ENCODE data around the gene CLTA. TPM values are rescaled to one million over a fixed set of nuclear protein-coding genes. Genes with fewer than 3 reads are reported as not detected.
"Not testable (repeated sequence)": the region's sequence is repeated elsewhere in the genome, so short reads cannot be mapped to it uniquely, and the experiment has no call there.

CLTA gene
- total RNA-seq, 5 donors from 2014 or later (not counting 1 experiment from before 2014, with no cell fraction given): 40.2 to 79.0 (median 70.0) TPM

DNA sequence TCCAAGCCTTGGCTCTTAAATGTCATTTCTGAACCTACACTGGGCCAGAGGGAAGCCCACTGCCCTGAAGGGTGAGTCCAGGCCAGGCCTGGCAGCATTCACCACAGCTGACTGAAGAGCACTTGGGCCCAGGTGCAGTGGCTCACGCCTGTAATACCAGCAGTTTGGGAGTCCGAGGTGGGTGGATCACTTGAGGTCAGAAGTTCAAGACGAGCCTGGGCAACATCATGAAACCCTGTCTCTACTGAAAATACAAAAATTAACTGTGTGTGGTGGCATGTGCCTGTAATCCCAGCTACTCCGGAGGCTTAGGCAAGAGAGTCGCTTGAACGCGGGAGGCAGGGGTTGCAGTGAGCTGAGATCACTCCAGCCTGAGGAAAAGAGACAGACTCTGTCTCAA lies 16.4 kb upstream of the CLTA start:
- ATAC-seq (replicated peaks in 1 of 4) (no peak), DNase-seq (no peak)
- Mint-ChIP-seq H3K27ac (no peak overlapping the region), H3K4me1 (peaks cover 2 to 5% (median 2%) of the 10 kb centered on the region in 3 donors), H3K9me3 (no peaks in the 10 kb centered on the region), H3K4me3 (no peak overlapping the region), H3K36me3 (no peaks in the 10 kb centered on the region), H3K27me3 (peaks cover 0 to 2% of the 10 kb centered on the region in 2 donors)
- Histone ChIP-seq H3K4me1 (ENCODE audit: control insufficient read depth in 1 of 2, extremely low read depth in 1 of 2, insufficient read depth in 2 of 2, low read length in 2 of 2) (no peaks in the 10 kb centered on the region), H3K27ac (ENCODE audit: low read length) (no peak overlapping the region), H3K4me3 (ENCODE audit: control insufficient read depth in 1 of 2, extremely low read depth in 1 of 2, low read length in 1 of 2) (no peak overlapping the region), H3K27me3 (replicated peaks in 1 of 2; ENCODE audit: control insufficient read depth in 2 of 2, extremely low read depth in 1 of 2, insufficient read depth in 2 of 2, low read length in 1 of 2) (peaks cover 0 to 25% of the 10 kb centered on the region in 2 experiments), H3K36me3 (ENCODE audit: control insufficient read depth in 2 of 2, extremely low read depth in 1 of 2, insufficient read depth in 1 of 2, low read length in 1 of 2) (no peaks in the 10 kb centered on the region), H3K9me3 (no peaks in the 10 kb centered on the region)
- 92% methylated on average over 2 of the region's 7 CpGs for WGBS (ENCODE audit: insufficient coverage)
- ChIA-PET POLR2A (no interaction called here), CTCF (interaction anchor here in 1 of 2 donors (1.0 kb wide), 1 partner anchor 168 kb away, joined by 3 read pairs; no protein-coding TSS in a partner anchor)

- peaks cover 2 to 5% (median 2%) of the 10 kb centered on the region in 3 donors for H3K4me1 Mint-ChIP-seq
- no peaks in the 10 kb centered on the region for H3K9me3 ChIP-seq
- 68% methylated on average over 2 of the region's 3 CpGs for WGBS (ENCODE audit: insufficient coverage)
- H3K36me3 Mint-ChIP-seq: no peaks in the 10 kb centered on the region
- H3K27ac ChIP-seq (ENCODE audit: low read length): no peak overlapping the region
- H3K27me3 ChIP-seq (replicated peaks in 1 of 2; ENCODE audit: control insufficient read depth in 2 of 2, extremely low read depth in 1 of 2, insufficient read depth in 2 of 2, low read length in 1 of 2): peaks cover 0 to 25% of the 10 kb centered on the region in 2 experiments
- H3K4me1 ChIP-seq (ENCODE audit: control insufficient read depth in 1 of 2, extremely low read depth in 1 of 2, insufficient read depth in 2 of 2, low read length in 2 of 2): no peaks in the 10 kb centered on the region
- H3K36me3 ChIP-seq (ENCODE audit: control insufficient read depth in 2 of 2, extremely low read depth in 1 of 2, insufficient read depth in 1 of 2, low read length in 1 of 2): no peaks in the 10 kb centered on the region
- H3K4me3 Mint-ChIP-seq: no peak overlapping the region
- no peaks in the 10 kb centered on the region for H3K9me3 Mint-ChIP-seq
- DNase-seq: no peak
- peaks cover 0 to 2% of the 10 kb centered on the region in 2 donors for H3K27me3 Mint-ChIP-seq
- ChIA-PET POLR2A (no interaction called here), CTCF (interaction anchor here in 1 of 2 donors (1.0 kb wide), 1 partner anchor 168 kb away, joined by 3 read pairs; no protein-coding TSS in a partner anchor)
- no peak overlapping the region for H3K27ac Mint-ChIP-seq
- no peak overlapping the region for H3K4me3 ChIP-seq (ENCODE audit: control insufficient read depth in 1 of 2, extremely low read depth in 1 of 2, low read length in 1 of 2)
- no peak for ATAC-seq (replicated peaks in 1 of 4)
Observed at GRCh38 chr9:36174731-36175130, 16.0 kb upstream of the CLTA start.

GRCh38 chr9:36175209-36175608 lies 15.5 kb upstream of the CLTA start:
- H3K4me1 ChIP-seq (ENCODE audit: control insufficient read depth in 1 of 2, extremely low read depth in 1 of 2, insufficient read depth in 2 of 2, low read length in 2 of 2); H3K9me3 Mint-ChIP-seq; H3K9me3 ChIP-seq; H3K27ac ChIP-seq (ENCODE audit: low read length); H3K4me3 Mint-ChIP-seq; H3K36me3 ChIP-seq (ENCODE audit: control insufficient read depth in 2 of 2, extremely low read depth in 1 of 2, insufficient read depth in 1 of 2, low read length in 1 of 2); H3K4me3 ChIP-seq (ENCODE audit: control insufficient read depth in 1 of 2, extremely low read depth in 1 of 2, low read length in 1 of 2); H3K4me1 Mint-ChIP-seq; H3K27me3 Mint-ChIP-seq; H3K27ac Mint-ChIP-seq; ATAC-seq (replicated peaks in 1 of 4); H3K36me3 Mint-ChIP-seq; DNase-seq: not testable (repeated sequence)
- WGBS (ENCODE audit: insufficient coverage): 88% methylated on average over 2 of the region's 3 CpGs
- H3K27me3 ChIP-seq (replicated peaks in 1 of 2; ENCODE audit: control insufficient read depth in 2 of 2, extremely low read depth in 1 of 2, insufficient read depth in 2 of 2, low read length in 1 of 2): peaks cover 0 to 25% of the 10 kb centered on the region in 2 experiments
- CTCF ChIA-PET: interaction anchor here in 1 of 2 donors (1.0 kb wide), 1 partner anchor 169 kb away, joined by 3 read pairs; no protein-coding TSS in a partner anchor
- POLR2A ChIA-PET: interaction anchor here in 1 of 2 donors (0.6 kb wide), 1 partner anchor 243 kb away, joined by 4 read pairs; no protein-coding TSS in a partner anchor

DNA sequence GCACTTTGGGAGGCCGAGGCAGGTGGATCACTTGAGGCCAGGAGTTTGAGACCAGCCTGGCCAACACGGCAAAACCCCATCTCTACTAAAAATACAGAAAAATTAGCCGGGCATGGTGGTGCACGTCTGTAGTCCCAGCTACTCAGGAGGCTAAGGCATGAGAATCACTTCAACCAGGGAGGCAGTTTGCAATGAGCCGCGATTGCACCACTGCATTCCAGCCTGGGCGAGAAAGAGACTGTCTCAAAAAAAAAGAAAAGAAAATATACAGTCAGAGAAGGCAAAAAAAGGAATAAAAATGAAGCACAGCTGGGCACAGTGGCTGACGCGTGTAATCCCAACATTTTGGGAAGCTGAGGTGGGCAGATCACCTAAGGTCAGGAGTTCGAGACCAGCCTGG lies 14.2 kb upstream of the CLTA start:
- H3K4me1 Mint-ChIP-seq; H3K4me1 ChIP-seq (ENCODE audit: control insufficient read depth in 1 of 2, extremely low read depth in 1 of 2, insufficient read depth in 2 of 2, low read length in 2 of 2); H3K9me3 ChIP-seq; H3K9me3 Mint-ChIP-seq; H3K27ac ChIP-seq (ENCODE audit: low read length); H3K4me3 Mint-ChIP-seq; H3K36me3 ChIP-seq (ENCODE audit: control insufficient read depth in 2 of 2, extremely low read depth in 1 of 2, insufficient read depth in 1 of 2, low read length in 1 of 2); POLR2A ChIA-PET; H3K4me3 ChIP-seq (ENCODE audit: control insufficient read depth in 1 of 2, extremely low read depth in 1 of 2, low read length in 1 of 2); ATAC-seq (replicated peaks in 1 of 4); H3K27me3 Mint-ChIP-seq; H3K36me3 Mint-ChIP-seq; DNase-seq; CTCF ChIA-PET; H3K27ac Mint-ChIP-seq: not testable (repeated sequence)
- H3K27me3 ChIP-seq (replicated peaks in 1 of 2; ENCODE audit: control insufficient read depth in 2 of 2, extremely low read depth in 1 of 2, insufficient read depth in 2 of 2, low read length in 1 of 2): peaks cover 0 to 20% of the 10 kb centered on the region in 2 experiments
- WGBS (ENCODE audit: insufficient coverage): 89% methylated on average over 3 of the region's 10 CpGs

GRCh38 chr9:36177571-36177970 lies 13.2 kb upstream of the CLTA start:
- H3K4me1 Mint-ChIP-seq: peaks cover 2 to 5% (median 2%) of the 10 kb centered on the region in 3 donors
- H3K27ac ChIP-seq (ENCODE audit: low read length): no peak overlapping the region
- ChIA-PET POLR2A (no interaction called here), CTCF (interaction anchor here in 1 of 2 donors (0.6 kb wide), 1 partner anchor 849 kb away, joined by 3 read pairs; no protein-coding TSS in a partner anchor)
- H3K4me1 ChIP-seq (ENCODE audit: control insufficient read depth in 1 of 2, extremely low read depth in 1 of 2, insufficient read depth in 2 of 2, low read length in 2 of 2): no peaks in the 10 kb centered on the region
- peaks cover 3% of the 10 kb centered on the region for H3K36me3 Mint-ChIP-seq
- 100% methylated on average over 2 of the region's 4 CpGs for WGBS (ENCODE audit: insufficient coverage)
- H3K9me3 Mint-ChIP-seq: peaks cover 0 to 3% (median 3%) of the 10 kb centered on the region in 3 donors
- H3K36me3 ChIP-seq (ENCODE audit: control insufficient read depth in 2 of 2, extremely low read depth in 1 of 2, insufficient read depth in 1 of 2, low read length in 1 of 2): no peaks in the 10 kb centered on the region
- no peak overlapping the region for H3K27ac Mint-ChIP-seq
- no peak overlapping the region for H3K4me3 ChIP-seq (ENCODE audit: control insufficient read depth in 1 of 2, extremely low read depth in 1 of 2, low read length in 1 of 2)
- no peak overlapping the region for H3K4me3 Mint-ChIP-seq
- H3K27me3 Mint-ChIP-seq: no peaks in the 10 kb centered on the region
- no peak for DNase-seq
- H3K27me3 ChIP-seq (replicated peaks in 1 of 2; ENCODE audit: control insufficient read depth in 2 of 2, extremely low read depth in 1 of 2, insufficient read depth in 2 of 2, low read length in 1 of 2): peaks cover 0 to 19% of the 10 kb centered on the region in 2 experiments
- no peak for ATAC-seq (replicated peaks in 1 of 4)
- no peaks in the 10 kb centered on the region for H3K9me3 ChIP-seq

- H3K4me1 ChIP-seq (ENCODE audit: control insufficient read depth in 1 of 2, extremely low read depth in 1 of 2, insufficient read depth in 2 of 2, low read length in 2 of 2); H3K4me3 ChIP-seq (ENCODE audit: control insufficient read depth in 1 of 2, extremely low read depth in 1 of 2, low read length in 1 of 2); H3K36me3 ChIP-seq (ENCODE audit: control insufficient read depth in 2 of 2, extremely low read depth in 1 of 2, insufficient read depth in 1 of 2, low read length in 1 of 2); H3K27me3 Mint-ChIP-seq; H3K9me3 ChIP-seq; ATAC-seq (replicated peaks in 1 of 4); H3K4me3 Mint-ChIP-seq; H3K27ac ChIP-seq (ENCODE audit: low read length); H3K27ac Mint-ChIP-seq; H3K27me3 ChIP-seq (replicated peaks in 1 of 2; ENCODE audit: control insufficient read depth in 2 of 2, extremely low read depth in 1 of 2, insufficient read depth in 2 of 2, low read length in 1 of 2); CTCF ChIA-PET; H3K4me1 Mint-ChIP-seq; H3K36me3 Mint-ChIP-seq; H3K9me3 Mint-ChIP-seq; DNase-seq: not testable (repeated sequence)
- WGBS (ENCODE audit: insufficient coverage): 93% methylated on average over 3 of the region's 6 CpGs
- POLR2A ChIA-PET: interaction anchor here in 1 of 2 donors (0.7 kb wide), 1 partner anchor 1604 kb away, joined by 4 read pairs; no protein-coding TSS in a partner anchor
Observed at GRCh38 chr9:36180243-36180642, 10.5 kb upstream of the CLTA start.

All from T-cell (primary cell).